DMS53 treated with DMSO at 0.1 percent for 48 hours (cell line): Measurements from ENCODE around the gene WNT10A.

Experiments
- DNase-seq: peaks from one replicate; lab custom pipeline; 2025; ENCODE audit not compliant: unreplicated experiment; lab: John Stamatoyannopoulos, UW

Gene WNT10A

GRCh38 chr2:218857371-218858137 is 23.1 kb upstream of the WNT10A start:
- no peak for DNase-seq

- DNase-seq = no peak
Observed at GRCh38 chr2:218858138-218858445, 22.6 kb upstream of the WNT10A start.

GRCh38 chr2:218858671-218859555 is 21.7 kb upstream of the WNT10A start:
- DNase-seq = no peak

GRCh38 chr2:218859556-218859987 is 21.1 kb upstream of the WNT10A start, which contains the start of gene WNT6:
Gene WNT6 (plus strand): TSS chr2:218859805. CDS start chr2:218860038, 233 bp downstream.
- no peak for DNase-seq

GRCh38 chr2:218859988-218860831 is 20.4 kb upstream of the WNT10A start:
- DNase-seq = no peak

GRCh38 chr2:218860950-218861381 is 19.7 kb upstream of the WNT10A start:
- DNase-seq = no peak

- DNase-seq = no peak
Observed at GRCh38 chr2:218861645-218862318, 18.9 kb upstream of the WNT10A start.

- no peak for DNase-seq
Observed at GRCh38 chr2:218863021-218863520, 17.6 kb upstream of the WNT10A start.

GRCh38 chr2:218865396-218865795 is 15.3 kb upstream of the WNT10A start:
- DNase-seq = no peak

- no peak for DNase-seq
Observed at GRCh38 chr2:218865999-218866398, 14.7 kb upstream of the WNT10A start.

- DNase-seq = no peak
Observed at GRCh38 chr2:218867900-218868299, 12.8 kb upstream of the WNT10A start.

GRCh38 chr2:218869064-218869463 is 11.6 kb upstream of the WNT10A start:
- DNase-seq = no peak

- no peak for DNase-seq
Observed at GRCh38 chr2:218870984-218871344, 9.7 kb upstream of the WNT10A start.

- DNase-seq = no peak
Observed at GRCh38 chr2:218871345-218872302, 9.0 kb upstream of the WNT10A start.

- DNase-seq = no peak
Observed at GRCh38 chr2:218872645-218873358, 7.8 kb upstream of the WNT10A start.

GRCh38 chr2:218873359-218874194 is 7.1 kb upstream of the WNT10A start:
- DNase-seq = no peak

GRCh38 chr2:218875692-218876246 is 4.9 kb upstream of the WNT10A start:
- DNase-seq = no peak
